Body of pancreas (tissue), 4 donors: ENCODE data around the gene DNAH2. TPM values are rescaled to one million over a fixed set of nuclear protein-coding genes. Genes with fewer than 3 reads are reported as not detected.
"Not testable (repeated sequence)": the region's sequence is repeated elsewhere in the genome, so short reads cannot be mapped to it uniquely, and the experiment has no call there.

Experiments
- ATAC-seq: fragments of 150-250 bp; one replicate; pipeline ENCODE4 v1.9.1; 2016
- DNase-seq, 4 donors: peaks; one replicate each; pipeline ENCODE4 v3.0.0-alpha.2; 2019
- H3K27ac ChIP-seq, 4 donors: fragments of 200-600 bp; sonication (generic); 1 replicate in 3 of 4; 2 replicates in 1 of 4; pipeline versions ENCODE4 v1.5.1 to v1.6.1; 2016 to 2019; ENCODE audit warnings: mild to moderate bottlenecking in 1 of 4, mixed read lengths in 1 of 4, moderate library complexity in 1 of 4
- H3K27me3 ChIP-seq, 2 donors: fragments of 200-600 bp; sonication (generic); one replicate each; pipeline ENCODE4 v1.6.0; 2016; ENCODE audit warnings: mild to moderate bottlenecking in 1 of 2
- H3K36me3 ChIP-seq, 2 donors: fragments of 200-600 bp; sonication (generic); replicated peaks in 1 of 2; 2 replicates each; pipeline ENCODE4 v1.5.1; 2016; ENCODE audit warnings: low read depth in 2 of 2; ENCODE audit not compliant: insufficient read depth in 1 of 2
- H3K4me1 ChIP-seq: fragments of 200-600 bp; sonication (generic); one replicate; pipeline ENCODE4 v1.6.0; 2016
- H3K4me3 ChIP-seq, 2 donors: fragments of 200-600 bp; sonication (generic); 1 replicate in 1 of 2; 2 replicates in 1 of 2; pipeline ENCODE4 v1.5.1; 2016 to 2019
- H3K9me3 ChIP-seq, 3 donors: fragments of 200-600 bp; sonication (generic); 1 replicate in 2 of 3; 2 replicates in 1 of 3; pipeline ENCODE4 v1.5.1; 2016
- CTCF ChIP-seq, 7 experiments: fragments of 450-650 bp in 4 of 7; fragments of 200-600 bp in 3 of 7; sonication (generic) in 3 of 7; IDR thresholded peaks; one replicate each; pipeline ENCODE4 v1.5.1; 2016 to 2019; ENCODE audit warnings: antibody characterized with exemption in 7 of 7
- POLR2A ChIP-seq, 3 donors: fragments of 450-650 bp; IDR thresholded peaks; one replicate each; pipeline ENCODE4 v1.6.1; 2016; ENCODE audit warnings: antibody characterized with exemption in 3 of 3, mild to moderate bottlenecking in 2 of 3
- WGBS, 2 donors: methylation state at CpG; one replicate each; pipeline ENCODE4 v1.1.5; 2017; 5-methylcytosine and 5-hydroxymethylcytosine counted together
- intact Hi-C: fragments of 100-400 bp; cut with DNase I; formaldehyde crosslinking; loops from one replicate; pipeline ENCODE4 v1.15.1; 2023
- total RNA-seq, 2 donors: library from RNA; depleted of rRNA; stranded (reverse); fragments of >200 nt; gene quantifications; one replicate each; pipeline ENCODE4 v1.1.0, GENCODE V29; 2016

Gene DNAH2
- total RNA-seq, 2 donors from 2014 or later: 0.26 to 0.66 TPM

DNA sequence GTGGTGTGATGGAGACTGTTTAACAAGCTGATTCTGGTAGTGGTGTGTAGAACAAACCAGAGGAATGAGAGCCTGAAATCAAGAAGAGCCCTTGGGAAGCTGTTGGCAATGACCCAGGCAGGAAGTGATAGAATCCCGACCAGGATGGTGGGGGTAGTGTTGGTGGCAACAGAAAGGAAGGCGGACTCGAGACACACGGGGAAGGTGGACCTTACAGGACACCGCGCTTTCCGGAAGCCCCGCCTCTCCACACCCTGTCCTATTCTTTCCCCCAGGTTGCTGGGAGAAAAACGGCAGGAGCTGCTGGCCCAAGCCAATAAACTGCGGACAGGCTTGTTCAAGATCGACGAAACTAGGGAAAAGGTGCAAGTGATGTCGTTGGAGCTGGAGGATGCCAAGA, 86.4 kb downstream of the DNAH2 start:
- TF ChIP-seq CTCF (IDR thresholded peaks at IDR 0.05): no peak
- no peak for TF ChIP-seq POLR2A (IDR thresholded peaks at IDR 0.05)
- intact Hi-C loops: no loop called here
- Histone ChIP-seq H3K9me3 (no peaks in the 10 kb centered on the region), H3K36me3 (no peaks in the 10 kb centered on the region), H3K27me3 (no peaks in the 10 kb centered on the region), H3K4me1 (no peaks in the 10 kb centered on the region), H3K4me3 (no peak overlapping the region), H3K27ac (no peak overlapping the region)
- WGBS, 2 donors: 42 to 43% methylated on average over 13 of the region's 13 CpGs
- peak; percentile 25 to 53 (median 44) for DNase-seq
- ATAC-seq: peak; percentile 65

DNA sequence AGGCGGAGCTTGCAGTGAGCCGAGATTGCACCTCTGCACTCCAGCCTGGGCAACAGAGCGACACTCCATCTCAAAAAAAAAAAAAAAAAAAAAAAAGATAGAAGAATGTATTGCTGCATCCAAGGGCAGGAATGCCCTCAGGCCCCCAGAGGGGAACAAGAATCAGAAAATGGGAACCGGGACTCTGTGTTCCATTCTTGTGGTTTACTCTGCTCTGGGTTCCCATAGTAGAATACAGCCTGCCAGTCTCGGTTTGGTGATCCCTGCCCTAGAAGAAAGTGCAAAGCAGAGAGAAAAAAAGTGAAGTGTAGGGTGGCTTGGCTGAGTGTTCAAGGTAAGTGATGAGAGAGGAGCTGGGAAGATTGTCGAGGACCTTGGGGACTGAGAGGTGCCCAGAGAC, 89.0 kb downstream of the DNAH2 start:
- H3K9me3 ChIP-seq: no peaks in the 10 kb centered on the region
- no peaks in the 10 kb centered on the region for H3K36me3 ChIP-seq
- H3K4me1 ChIP-seq: no peaks in the 10 kb centered on the region
- no peak overlapping the region for H3K4me3 ChIP-seq
- ATAC-seq: no peak
- intact Hi-C loops: no loop called here
- DNase-seq: peak in 1 of 4 donors; percentile 9
- no peak overlapping the region for H3K27ac ChIP-seq
- 79 to 91% methylated on average over 6 of the region's 6 CpGs for WGBS, 2 donors
- no peaks in the 10 kb centered on the region for H3K27me3 ChIP-seq
- no peak for TF ChIP-seq CTCF (IDR thresholded peaks at IDR 0.05)
- no peak for TF ChIP-seq POLR2A (IDR thresholded peaks at IDR 0.05)

DNA sequence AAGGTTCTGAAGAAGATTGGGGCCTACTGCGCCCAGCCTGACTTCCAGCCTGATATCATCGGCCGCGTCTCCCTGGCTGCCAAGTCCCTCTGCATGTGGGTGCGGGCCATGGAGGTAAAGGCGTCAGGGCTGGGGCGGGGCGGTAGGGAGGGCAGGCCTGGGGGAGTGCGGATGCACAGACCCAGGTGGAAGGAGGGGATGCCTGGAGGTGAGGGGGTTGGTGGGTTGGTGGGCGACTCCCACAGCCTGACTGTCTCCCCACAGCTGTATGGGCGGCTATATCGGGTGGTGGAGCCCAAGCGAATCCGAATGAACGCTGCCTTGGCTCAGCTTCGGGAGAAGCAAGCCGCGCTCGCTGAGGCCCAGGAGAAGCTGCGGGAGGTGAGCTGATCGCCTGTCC, 89.7 kb downstream of the DNAH2 start:
- ATAC-seq (no peak), DNase-seq (no peak)
- Histone ChIP-seq H3K4me3 (no peak overlapping the region), H3K27ac (no peak overlapping the region), H3K4me1 (no peaks in the 10 kb centered on the region), H3K27me3 (no peaks in the 10 kb centered on the region), H3K36me3 (no peaks in the 10 kb centered on the region), H3K9me3 (no peaks in the 10 kb centered on the region)
- TF ChIP-seq POLR2A (IDR thresholded peaks at IDR 0.05): no peak
- no peak for TF ChIP-seq CTCF (IDR thresholded peaks at IDR 0.05)
- WGBS, 2 donors: 87 to 96% methylated on average over 21 of the region's 21 CpGs
- intact Hi-C loops: no loop called here

- ATAC-seq (no peak), DNase-seq (no peak)
- intact Hi-C loops: no loop called here
- TF ChIP-seq CTCF (IDR thresholded peaks at IDR 0.05): no peak
- TF ChIP-seq POLR2A (IDR thresholded peaks at IDR 0.05): no peak
- Histone ChIP-seq H3K36me3 (no peaks in the 10 kb centered on the region), H3K4me1 (no peaks in the 10 kb centered on the region), H3K9me3 (no peaks in the 10 kb centered on the region), H3K27ac (no peak overlapping the region), H3K27me3 (no peaks in the 10 kb centered on the region), H3K4me3 (no peak overlapping the region)
- WGBS, 2 donors: 79 to 81% methylated on average over 11 of the region's 11 CpGs
Measured at GRCh38 chr17:7809086-7809790, 91.7 kb downstream of the DNAH2 start.

DNA sequence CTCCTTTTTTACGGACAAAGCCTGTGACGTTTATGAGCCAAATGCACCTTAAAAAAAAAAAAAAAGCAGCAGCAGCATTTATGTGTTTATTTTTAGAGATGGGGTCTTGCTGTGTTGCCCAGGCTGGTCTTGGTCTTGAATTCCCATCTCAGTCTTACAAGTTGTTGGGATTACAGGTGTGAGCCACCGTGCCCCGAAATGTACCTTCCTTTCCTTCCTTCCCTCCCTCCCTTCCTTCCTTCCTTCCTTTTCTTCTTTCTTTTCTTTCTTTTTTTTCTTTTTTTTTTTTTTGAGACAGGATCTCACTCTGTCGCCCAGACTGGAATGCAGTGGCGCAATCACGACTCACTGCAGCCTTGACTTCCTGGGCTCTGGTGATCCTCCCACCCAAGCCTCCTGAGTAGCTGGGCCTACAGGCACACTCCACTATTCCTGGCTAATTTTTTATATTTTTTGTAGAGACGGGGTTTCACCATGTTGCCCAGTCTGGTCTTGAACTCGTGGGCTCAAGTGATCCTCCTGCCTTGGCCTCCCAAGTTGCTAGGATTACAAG, 92.3 kb downstream of the DNAH2 start:
- H3K4me1 ChIP-seq, H3K27ac ChIP-seq, DNase-seq, ATAC-seq, intact Hi-C loops, H3K4me3 ChIP-seq, H3K36me3 ChIP-seq, H3K27me3 ChIP-seq, H3K9me3 ChIP-seq: not testable (repeated sequence)
- 80 to 85% methylated on average over 9 of the region's 9 CpGs for WGBS, 2 donors
